ENCODE data around the gene NKPD1. TPM values are rescaled to one million over a fixed set of nuclear protein-coding genes. Genes with fewer than 3 reads are reported as not detected.

The NKPD1 gene
- total RNA-seq, 1 donor from 2014 or later, result 0.60 TPM

DNA sequence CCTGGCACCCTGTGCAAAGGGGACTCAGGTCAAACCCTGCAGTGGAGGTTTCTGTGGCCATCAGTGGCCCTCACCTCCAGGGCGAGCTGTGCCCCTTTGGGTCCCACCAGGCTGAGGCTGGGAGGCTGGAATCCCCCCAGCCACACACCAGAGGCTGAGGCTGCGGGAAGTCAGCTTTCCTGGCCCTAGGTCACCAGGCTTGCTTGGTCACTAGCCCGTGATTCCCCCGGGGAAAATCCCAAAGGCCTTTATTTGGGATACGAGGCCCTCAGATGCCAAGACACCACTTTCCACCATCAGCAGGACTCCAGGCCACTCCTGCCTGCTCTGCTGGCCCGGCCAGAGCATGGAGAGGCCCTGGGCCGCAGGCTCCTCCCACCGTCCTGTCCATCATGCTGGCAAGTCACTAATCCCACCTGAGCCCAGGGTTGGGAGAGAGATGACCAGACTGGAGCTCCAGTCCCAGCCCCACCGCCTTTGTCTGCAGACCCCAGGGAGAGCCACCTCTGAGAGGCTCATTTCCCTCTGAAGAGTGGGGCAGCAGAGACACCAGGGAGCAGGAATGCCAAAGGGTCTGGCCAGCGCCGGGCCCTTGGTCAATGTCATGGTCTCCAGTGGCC lies 4.7 kb downstream of the NKPD1 start:
- no peak for DNase-seq (ENCODE audit: low spot score)

DNA sequence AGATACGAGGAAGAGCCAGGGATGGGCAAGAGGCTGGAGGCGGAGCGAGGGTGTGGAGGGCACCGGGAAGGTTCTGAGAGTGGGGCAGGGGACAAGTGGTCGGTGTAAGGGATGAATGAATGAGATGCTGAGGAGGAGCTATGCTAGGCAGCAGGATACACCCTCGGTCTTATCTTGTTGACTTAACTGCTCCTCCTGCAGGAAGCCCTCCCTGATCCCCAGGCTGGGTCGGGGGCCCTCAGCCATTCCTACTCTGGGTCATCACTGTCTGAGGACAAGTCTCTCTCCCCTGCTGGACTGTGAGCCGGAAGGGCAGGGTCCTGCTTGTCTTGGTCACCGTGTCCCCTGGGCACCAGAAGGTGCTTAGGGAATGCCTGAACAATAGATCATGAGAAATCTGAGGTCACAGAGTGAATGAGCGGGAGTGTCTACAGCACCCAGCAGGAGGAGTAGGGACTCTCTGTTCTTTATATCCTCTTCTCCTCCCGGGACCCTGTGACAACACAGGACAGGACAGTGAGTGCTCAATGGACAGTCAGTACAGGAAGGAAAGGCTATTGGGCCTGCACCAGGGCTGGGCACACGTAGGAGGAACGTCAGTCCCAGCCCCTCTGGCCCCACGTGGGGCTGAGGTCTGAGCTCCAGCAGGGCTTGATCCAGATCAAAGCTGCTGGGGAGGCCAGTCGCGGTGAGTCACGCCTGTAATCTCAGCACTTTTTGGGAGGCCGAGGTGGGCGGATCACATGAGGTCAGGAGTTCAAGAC lies 6.5 kb downstream of the NKPD1 start:
- no peak for DNase-seq (ENCODE audit: low spot score)

DNA sequence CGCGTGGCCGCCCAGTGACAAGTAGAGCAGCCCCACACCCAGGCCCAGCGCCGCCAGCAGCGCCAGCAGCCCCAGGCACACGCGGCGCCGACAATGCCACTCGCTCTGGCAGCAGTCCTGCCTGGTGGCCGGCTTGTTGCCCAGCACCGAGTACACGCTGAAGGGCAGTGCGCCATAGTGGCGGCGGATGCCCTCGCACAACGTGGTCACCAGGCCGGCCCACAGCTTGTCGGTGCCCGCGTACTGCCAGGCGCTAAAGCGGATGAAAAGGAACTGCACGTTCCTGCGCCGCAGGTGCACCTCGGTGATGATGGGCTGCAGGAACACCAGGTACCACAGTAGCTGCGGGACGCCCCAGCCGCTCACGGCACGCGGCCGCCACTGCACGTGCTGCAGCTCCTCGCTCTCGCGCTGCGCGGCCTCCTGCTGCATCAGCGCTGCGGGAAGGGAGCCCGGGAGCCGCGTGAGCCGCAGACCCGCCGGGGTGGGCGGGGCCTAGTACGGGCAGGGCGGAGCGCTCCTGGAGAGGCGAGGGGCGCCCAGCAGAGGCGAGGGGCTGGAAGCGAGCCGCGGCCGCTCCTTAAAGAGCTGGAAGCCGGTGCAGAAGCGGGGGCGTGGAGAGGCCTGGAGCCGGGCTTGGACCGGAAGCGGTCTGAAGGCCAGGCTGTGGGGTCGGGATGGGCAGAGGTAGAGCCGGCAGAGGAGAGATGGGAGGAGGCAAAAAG lies 7.3 kb downstream of the NKPD1 start:
- no peak for DNase-seq (ENCODE audit: low spot score)

DNA sequence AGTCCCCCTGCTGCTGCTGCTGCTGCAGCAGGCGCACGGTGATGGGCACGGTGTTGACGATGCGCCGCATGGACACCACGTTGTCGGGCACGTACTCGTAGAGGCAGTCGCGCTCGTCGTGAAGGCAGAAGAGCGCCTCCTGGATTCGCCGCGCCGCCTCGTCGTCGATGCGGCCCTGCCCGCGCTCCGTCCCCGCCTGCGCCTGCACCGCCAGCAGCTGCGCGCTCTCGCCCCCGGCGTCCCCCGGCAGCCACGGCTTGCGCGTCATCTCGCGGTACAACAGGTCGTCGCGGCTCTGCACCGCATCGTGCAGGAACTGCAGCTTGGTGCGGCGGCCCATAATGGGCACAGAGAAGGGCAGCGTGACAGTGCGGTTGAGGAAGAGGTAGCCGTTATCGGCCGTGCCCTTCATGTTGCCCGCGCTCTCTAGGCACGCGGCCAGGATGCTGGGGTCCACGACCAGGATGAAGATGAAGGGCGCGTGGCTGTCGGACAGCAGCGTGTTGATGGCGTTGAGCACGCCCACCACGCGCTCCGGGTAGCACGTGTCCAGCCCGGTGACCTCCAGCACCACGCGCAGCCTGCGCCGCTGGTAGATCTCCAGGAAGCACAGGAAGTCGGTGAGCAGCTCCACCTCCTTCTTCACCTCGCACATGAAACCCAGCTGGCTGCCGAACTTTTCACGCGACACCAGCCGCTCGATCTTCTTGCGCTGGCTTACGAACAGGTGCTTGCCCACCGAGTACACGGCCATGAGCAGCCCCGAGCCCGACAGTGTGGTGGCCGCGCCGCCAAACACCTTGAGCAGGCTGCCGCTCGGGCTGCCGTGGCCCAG lies 8.1 kb downstream of the NKPD1 start:
- DNase-seq (ENCODE audit: low spot score), result peak; percentile 66

DNA sequence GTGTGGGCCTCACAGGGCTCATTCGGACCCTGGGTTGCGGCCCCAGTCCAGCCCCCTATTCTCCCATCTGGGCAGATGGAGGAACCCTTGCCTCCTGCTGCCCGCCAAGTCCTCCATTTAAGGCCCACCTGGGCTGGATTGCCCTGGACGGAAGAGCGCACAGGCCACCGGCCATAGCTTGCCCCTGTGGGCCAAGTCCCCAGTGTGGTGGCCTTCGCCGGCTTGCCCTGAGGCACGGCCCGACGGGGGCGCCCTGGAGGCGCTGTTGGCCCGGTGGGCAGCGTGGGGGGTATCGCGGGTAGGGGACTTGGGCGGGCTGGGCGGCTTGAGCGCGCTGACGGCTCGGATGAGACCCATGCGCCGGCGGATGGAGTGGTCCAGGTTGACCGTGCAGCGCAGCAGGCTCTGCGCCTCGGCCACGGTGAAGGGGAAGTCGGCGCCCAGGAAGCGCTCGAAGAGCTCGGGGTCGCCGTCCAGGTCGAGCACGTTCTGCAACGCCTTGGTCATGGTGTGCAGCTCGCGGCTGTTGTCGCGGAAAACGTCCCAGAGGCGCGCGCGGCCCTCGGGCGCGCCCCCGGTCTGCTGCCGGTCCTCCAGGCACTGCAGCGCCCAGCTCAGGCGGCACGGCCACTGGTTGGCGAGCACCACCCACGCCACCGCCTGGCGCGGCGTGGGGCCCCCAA lies 8.8 kb downstream of the NKPD1 start:
- DNase-seq (ENCODE audit: low spot score), result no peak

DNA sequence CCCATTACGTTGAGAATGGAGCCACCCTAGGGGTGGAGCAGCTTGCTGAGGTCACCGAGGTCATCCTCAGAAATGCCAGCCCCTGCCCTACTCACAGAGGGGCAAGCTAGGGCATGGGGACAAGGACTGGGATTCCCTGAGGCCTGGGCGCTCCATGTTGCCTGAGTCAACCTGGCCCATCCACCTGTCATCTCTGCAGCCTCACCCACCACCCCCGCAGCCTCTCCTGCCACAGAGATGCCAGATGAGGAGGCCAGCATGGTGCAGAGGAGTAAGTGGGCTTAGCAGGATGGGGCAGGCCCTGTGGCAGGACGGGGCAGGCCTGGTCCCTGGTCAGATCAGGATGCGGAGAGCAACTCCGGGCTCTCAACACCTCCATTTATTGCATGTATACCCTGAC lies 9.5 kb downstream of the NKPD1 start:
- no peak for DNase-seq (ENCODE audit: low spot score)

DNA sequence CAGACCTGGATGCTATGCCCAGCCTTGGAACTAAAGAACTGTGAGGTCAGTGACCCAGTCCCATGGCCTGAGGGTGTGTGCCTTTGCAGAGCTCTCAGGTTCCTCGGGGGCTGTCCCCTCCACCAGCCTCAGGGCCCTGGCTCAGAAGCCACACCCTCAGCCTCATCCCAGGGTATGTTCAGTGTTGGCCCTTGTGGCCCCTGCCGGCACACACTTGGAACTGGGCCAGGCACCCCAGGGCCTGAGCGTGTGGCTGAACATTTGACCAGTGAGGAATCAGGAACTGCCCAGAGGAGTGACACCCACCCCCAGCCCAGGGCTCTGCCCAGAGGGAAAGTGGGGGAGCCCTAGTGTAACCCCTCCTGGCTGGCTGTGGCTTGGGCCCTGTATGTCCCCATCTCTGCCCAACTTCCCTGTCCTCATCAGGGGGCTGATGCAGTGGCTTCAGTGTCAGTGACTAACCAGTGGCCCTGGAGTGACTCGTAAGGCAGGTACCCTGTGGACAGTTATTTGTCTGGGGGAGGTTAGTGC lies 10.0 kb downstream of the NKPD1 start:
- DNase-seq (ENCODE audit: low spot score), result no peak

DNA sequence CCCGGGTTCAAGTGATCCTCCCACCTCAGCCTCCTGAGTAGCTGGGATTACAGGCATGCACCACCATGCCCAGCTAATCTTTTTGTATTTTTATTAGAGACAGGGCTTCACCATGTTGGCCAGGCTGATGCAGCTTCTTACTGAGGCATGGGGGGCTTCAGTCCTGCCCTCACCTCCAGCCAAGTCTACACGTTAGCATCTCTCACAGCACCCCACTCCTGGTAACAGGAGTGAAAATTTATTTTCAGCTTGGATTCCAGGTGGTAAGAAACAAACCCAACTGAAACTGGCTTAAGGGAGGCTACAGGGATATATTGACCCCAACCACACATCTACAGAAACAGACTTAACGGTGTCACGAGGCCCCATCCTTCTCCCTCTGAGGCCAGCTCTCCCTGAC lies 10.6 kb downstream of the NKPD1 start:
- no peak for DNase-seq (ENCODE audit: low spot score)

DNA sequence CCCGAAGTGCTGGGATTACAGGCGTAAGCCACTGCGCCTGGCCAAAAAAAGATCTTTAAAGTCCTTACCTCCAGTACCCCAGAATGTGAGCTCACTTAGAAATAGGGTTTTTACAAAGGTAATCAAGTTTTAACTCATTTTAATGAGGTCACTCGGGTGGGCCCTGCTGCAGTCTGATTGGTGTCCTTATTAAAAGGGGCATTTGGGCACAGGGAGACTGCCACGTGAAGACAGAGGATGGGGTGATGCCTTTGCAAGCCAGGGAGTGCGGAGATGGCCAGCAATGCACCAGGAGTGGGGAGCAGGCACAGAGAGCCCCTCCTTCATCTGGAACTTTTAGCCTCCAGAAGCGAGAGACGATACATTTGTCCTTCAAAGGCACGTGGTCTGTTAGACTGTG lies 11.7 kb downstream of the NKPD1 start:
- DNase-seq (ENCODE audit: low spot score), result no peak

DNA sequence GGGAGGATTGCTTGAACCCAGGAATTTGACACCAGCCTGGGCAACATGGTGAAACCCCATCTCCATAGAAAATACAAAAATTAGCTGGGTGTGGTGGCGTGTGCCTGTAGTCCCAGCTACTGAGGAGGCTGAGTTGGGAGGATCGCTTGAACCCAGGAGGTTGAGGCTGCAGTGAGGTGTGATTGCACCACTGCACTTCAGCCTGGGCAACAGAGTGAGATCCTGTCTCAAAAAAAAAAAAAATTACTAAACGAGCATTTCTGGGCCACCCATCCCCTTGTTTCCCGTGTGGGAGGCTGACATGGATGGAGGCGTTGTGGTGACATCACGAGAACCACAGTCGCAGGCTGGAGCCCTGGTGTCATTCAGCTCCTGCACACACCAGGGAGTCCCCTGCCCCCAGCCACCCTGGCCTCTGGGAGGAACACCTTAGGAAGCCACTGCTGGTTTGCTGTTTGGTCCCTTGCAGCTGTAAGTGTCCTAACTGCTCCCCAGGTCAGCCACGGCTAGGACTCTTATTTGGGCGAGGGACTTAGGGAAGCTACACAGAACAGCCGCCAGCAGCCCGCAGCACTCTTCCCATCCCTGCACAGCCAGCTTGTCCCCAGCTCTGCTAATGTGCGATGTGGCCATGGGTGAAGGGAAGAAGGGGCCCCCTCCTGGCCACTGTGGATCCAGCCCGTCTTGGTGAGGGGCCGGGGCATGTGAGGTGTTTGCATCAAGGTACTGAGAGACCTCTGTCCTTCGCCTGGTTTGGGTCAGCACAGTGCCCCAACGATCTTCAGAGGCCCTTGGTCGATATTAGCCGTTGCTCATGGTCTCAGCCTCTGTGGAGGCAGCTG lies 12.7 kb downstream of the NKPD1 start:
- no peak for DNase-seq (ENCODE audit: low spot score)

DNA sequence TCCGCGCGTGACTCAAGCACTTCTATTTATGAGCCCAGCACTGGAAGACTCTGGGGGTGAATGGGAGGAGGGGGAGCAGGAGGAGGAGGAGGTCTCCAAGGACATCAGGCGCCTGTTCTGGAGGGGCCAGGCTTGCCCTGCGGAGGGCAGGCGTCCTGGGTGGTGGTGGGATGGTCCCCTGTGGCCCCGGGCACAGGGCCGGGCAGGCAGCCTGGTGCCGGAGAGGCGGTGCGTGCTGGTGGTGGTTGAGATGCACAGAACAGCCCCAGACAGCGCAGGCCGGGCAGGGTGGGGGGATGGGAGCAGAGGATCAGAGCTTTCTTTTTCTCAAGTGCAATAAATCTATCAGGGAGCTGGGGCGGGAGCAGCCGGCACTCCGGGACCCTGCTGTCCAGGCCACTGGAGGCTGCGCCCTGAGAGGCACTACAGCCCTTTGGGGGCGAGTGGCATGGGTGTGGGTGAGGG lies 14.0 kb downstream of the NKPD1 start:
- no peak for DNase-seq (ENCODE audit: low spot score)

DNA sequence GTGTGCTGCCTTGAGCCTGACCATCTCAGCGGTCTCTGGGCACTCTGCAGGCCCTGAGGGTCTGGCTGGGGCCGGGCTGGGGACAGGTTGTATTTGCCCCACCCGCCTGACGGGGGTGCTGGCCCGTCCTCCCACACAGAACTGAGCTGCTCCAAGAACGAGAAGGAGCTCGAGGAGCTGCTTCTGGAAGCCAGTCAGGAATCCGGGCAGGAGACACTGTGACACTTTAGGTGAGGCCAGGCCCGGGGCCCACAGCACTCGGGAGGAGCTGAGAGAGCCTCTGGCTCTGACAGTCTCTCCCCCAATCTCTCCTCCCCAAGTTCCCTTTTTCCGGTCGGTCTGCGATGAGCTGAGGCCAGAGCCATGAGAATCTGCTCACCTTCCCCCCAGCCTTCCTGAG lies 14.5 kb downstream of the NKPD1 start:
- DNase-seq (ENCODE audit: low spot score), result no peak

DNA sequence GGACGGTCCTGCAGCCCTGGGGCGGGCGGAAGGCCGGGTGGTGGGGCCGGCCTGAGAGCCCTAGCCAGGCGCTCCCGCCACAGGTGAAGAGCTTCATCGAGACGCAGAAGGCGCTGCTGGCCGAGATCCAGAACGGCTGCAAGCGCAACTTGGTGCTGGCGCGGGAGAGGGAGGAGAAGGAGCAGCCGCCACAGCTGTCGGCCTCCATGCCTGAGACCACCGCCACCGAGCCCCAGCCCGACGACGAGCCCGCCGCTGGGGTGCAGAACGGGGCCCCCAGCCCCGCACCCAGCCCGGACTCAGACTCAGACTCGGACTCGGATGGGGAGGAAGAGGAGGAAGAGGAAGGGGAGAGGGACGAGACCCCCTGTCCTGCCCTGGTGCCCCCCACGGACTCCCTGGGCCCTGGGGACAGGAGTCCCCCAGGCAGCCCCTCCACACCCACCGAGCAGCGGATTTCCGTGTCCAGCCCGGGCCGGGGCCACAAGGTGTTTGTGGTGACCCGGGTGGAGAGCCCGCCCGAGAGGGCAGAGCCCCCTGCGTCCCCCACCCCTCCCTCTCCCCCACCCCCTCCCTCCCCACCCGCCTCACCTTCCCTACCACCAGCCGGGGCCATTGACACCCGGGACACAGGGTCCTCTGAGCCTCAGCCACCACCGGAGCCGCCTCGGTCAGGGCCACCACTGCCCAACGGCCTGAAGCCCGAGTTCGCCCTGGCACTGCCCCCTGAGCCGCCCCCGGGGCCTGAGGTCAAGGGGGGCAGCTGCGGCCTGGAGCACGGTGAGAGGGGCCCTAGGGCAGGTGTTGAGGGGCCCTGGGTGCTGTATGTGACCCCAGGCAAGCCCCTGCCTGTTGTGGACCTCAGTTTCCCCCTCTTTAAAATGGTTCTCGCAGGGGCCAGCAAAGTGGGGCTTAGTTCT lies 15.3 kb downstream of the NKPD1 start:
- no peak for DNase-seq (ENCODE audit: low spot score)

DNA sequence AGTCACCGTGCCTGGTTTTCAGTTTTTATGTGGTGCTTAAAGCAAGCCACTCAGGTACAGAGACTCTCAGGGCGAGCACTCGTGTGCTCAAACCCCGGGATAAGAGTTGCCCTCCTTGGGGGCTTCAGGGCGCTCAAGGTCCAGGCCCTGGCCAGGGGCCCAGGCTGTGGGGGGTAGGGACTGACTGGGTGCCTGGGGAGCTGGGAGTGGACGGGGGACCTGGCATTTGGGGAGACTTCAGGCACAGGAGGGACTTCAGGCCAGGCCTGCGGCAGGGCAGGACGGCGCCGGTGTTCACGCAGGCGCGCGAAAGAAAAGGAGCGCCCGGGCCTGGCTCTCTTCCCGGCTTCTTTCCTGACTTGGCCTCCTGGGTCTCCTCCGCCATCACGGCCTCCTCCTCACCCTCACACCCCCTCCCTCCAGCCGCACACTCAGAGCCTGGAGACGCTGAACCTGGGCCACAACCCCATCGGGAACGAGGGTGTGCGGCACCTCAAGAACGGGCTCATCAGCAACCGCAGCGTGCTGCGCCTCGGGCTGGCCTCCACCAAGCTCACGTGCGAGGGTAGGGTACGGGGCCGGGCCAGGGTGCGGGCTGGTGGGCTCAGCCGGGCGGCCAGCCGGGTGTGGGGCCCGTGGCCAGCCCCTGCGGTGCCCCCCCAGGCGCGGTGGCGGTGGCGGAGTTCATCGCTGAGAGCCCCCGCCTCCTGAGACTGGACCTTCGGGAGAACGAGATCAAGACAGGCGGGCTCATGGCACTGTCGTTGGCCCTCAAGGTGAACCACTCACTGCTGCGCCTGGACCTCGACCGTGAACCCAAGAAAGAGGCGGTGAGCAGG lies 16.1 kb downstream of the NKPD1 start:
- DNase-seq (ENCODE audit: low spot score), result no peak

DNA sequence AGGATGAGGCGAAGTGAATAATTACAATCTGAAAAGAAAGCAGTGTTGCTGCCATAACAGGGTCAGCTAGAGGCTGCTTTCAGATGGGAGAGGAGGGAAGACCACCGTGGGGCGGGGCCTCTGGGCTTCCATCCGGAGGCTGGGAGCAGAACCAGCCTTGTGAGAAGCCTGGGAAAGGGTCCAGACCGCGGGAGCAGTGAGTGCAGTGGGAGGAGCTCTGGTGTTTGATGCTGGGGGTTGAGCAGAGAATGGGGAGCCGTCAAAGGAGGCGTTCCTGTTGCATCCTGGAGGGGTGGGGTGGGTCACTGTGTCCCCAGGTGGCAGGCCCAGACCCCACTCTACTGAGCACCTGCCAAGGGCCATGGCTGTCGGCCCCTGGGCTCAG lies 18.1 kb downstream of the NKPD1 start:
- no peak for DNase-seq (ENCODE audit: low spot score)

DNA sequence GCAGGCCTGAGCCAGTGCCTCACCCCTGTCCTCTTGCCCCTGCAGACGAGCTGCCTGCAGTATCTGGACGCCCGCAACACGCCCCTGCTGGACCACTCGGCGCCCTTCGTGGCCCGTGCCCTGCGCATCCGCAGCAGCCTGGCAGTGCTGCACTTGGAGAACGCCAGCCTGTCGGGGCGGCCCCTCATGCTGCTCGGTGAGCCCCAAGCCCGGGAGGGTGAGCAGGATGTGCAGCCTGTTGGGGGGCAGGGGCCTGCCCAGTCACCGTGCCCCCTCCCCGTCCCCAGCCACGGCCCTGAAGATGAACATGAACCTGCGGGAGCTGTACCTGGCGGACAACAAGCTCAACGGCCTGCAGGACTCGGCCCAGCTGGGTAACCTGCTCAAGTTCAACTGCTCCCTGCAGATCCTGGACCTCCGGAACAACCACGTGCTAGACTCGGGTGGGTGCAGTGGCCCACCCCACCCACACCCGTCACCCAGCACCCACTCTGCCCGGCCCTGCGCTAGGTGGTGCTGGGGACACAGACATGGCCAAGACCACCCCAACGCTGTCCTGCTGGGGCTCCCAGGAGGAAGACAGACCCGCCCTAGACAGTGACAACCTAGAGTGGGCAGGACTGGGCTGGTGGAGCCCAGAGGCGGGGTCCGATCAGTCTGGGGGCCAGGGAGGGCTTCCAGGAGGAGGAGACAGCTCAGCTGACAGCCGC lies 18.6 kb downstream of the NKPD1 start:
- DNase-seq (ENCODE audit: low spot score), result no peak

DNA sequence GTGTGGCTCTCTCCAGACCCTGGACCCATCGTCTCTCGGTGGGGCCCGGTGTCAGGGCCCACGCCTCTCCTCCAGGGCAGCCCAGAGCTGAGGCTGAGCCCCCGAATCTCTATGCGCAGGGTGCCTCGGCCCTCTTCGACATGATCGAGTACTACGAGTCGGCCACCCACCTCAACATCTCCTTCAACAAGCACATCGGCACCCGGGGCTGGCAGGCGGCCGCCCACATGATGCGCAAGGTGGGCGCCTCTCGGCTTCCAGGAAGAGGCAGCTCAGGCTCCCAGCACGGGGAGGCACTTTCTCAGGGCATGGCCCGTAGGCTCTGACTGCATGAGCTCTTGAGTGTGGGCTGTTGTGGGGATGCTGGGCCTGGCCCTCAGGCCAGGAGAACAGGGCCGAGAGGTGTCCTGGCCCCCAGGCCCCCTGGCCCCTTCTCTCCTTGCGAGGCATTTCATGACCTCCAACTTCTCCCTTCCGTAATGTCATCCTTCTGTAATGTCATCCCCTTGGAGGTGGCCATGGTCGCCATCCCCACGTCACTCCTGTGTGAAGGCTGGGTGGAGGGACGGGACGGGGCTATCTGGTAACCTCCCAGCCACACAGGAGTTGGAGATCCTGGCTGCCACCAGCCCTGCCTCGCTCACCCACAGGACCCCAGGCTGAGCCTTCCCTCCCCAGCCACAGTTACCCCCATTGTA lies 19.4 kb downstream of the NKPD1 start:
- DNase-seq (ENCODE audit: low spot score), result no peak
